CD4-positive, alpha-beta T cell (primary cell): ENCODE measurements around the gene BABAM2. TPM values are rescaled to one million over a fixed set of nuclear protein-coding genes. Genes with fewer than 3 reads are reported as not detected.

Experiments
- ATAC-seq: fragments of 200-7000 bp; cut with Tn5 transposase; one replicate; pipeline ENCODE4 v1.10.0; 2022; ENCODE audit warnings: mild to moderate bottlenecking; ENCODE audit not compliant: poor library complexity
- CTCF ChIA-PET: fragments of 350-600 bp; sonication (Branson Sonifier 250); formaldehyde crosslinking; loops from one replicate; lab custom pipeline; 2021; ENCODE audit warnings: antibody characterized with exemption, inconsistent platforms; lab: Charles Lee
- POLR2A ChIA-PET: fragments of 350-600 bp; sonication (Branson Sonifier 250); formaldehyde crosslinking; loops from one replicate; lab custom pipeline; 2021; ENCODE audit warnings: antibody characterized with exemption, inconsistent platforms; lab: Charles Lee
- DNase-seq, 14 experiments: peaks; one replicate each; pipeline ENCODE4 v3.0.0-alpha.2; 2013 to 2020; ENCODE audit warnings: mixed read lengths in 2 of 14
- H3K27ac ChIP-seq, 2 donors: one replicate each; pipeline versions ENCODE4 v1.5.1 to v1.7.0; 2013; ENCODE audit warnings: low read length in 2 of 2, low read depth in 1 of 2, mild to moderate bottlenecking in 1 of 2
- H3K27me3 ChIP-seq, 2 experiments: 1 replicate in 1 of 2; 2 replicates in 1 of 2; pipeline versions ENCODE4 v1.6.1 to v1.7.0; 2013; ENCODE audit warnings: low read length in 2 of 2, control low read depth in 1 of 2, mild to moderate bottlenecking in 1 of 2, moderate library complexity in 1 of 2; ENCODE audit not compliant: insufficient read depth in 2 of 2, control insufficient read depth in 1 of 2
- H3K36me3 ChIP-seq: one replicate; pipeline ENCODE4 v1.6.1; 2013; ENCODE audit warnings: low read length, control low read depth; ENCODE audit not compliant: insufficient read depth
- H3K4me1 ChIP-seq: one replicate; pipeline ENCODE4 v1.6.1; 2013; ENCODE audit warnings: low read length, control low read depth; ENCODE audit not compliant: insufficient read depth
- H3K4me3 ChIP-seq: one replicate; pipeline ENCODE4 v1.5.1; 2013; ENCODE audit warnings: mild to moderate bottlenecking, low read length, moderate library complexity
- H3K9me3 ChIP-seq, 2 experiments: 1 replicate in 1 of 2; 2 replicates in 1 of 2; pipeline versions ENCODE4 v1.6.1 to v1.7.0; 2013; ENCODE audit warnings: low read length in 2 of 2, mild to moderate bottlenecking in 2 of 2, control low read depth in 1 of 2, moderate library complexity in 1 of 2; ENCODE audit not compliant: control insufficient read depth in 1 of 2, insufficient read depth in 1 of 2
- H3K27ac Mint-ChIP-seq: one replicate; pipeline ENCODE4 v1.8.0; 2020; ENCODE audit warnings: mixed read lengths
- H3K27me3 Mint-ChIP-seq: one replicate; pipeline ENCODE4 v1.8.0; 2021; ENCODE audit warnings: mixed read lengths
- H3K36me3 Mint-ChIP-seq: one replicate; pipeline ENCODE4 v1.8.0; 2021; ENCODE audit warnings: low read depth, mixed read lengths
- H3K4me1 Mint-ChIP-seq: one replicate; pipeline ENCODE4 v1.8.0; 2021; ENCODE audit warnings: low read depth, mixed read lengths
- H3K4me3 Mint-ChIP-seq: one replicate; pipeline ENCODE4 v1.8.0; 2020; ENCODE audit warnings: mild to moderate bottlenecking, mixed read lengths
- H3K9me3 Mint-ChIP-seq: one replicate; pipeline ENCODE4 v1.8.0; 2020; ENCODE audit warnings: mixed read lengths
- CTCF ChIP-seq: fragments of 200-600 bp; IDR thresholded peaks from one replicate; pipeline ENCODE4 v1.8.0; 2022; ENCODE audit warnings: antibody characterized with exemption, mild to moderate bottlenecking
- intact Hi-C, 2 experiments: fragments of 100-400 bp; cut with DNase I in 1 of 2; cut with micrococcal nuclease in 1 of 2; formaldehyde crosslinking; loops; one replicate each; pipeline versions ENCODE4 v1.15.1 to v1.9.0; 2023 to 2025; cut with DNase I, micrococcal nuclease
- total RNA-seq, 174 experiments: library from RNA in 2 of 174; stranded (reverse) in 2 of 174; gene quantifications; one replicate each; pipeline ENCODE4 v1.2.3 and lab custom pipeline; 2021 to 2026

BABAM2 gene
- total RNA-seq, 2 experiments from 2014 or later, result 29.2 to 32.8 TPM

GRCh38 chr2:27956888-27957287 is 66.4 kb downstream of the BABAM2 start:
- Histone ChIP-seq H3K27ac (no peak overlapping the region), H3K27me3 (no peaks in the 10 kb centered on the region), H3K9me3 (no peaks in the 10 kb centered on the region), H3K4me3 (no peak overlapping the region), H3K36me3 (no peaks in the 10 kb centered on the region), H3K4me1 (peaks cover 22% of the 10 kb centered on the region)
- peaks cover 81% of the 10 kb centered on the region for H3K4me1 Mint-ChIP-seq
- peak in 2 of 14 experiments; percentile 21 to 42 for DNase-seq
- ChIA-PET CTCF (no interaction called here), POLR2A (no interaction called here)
- TF ChIP-seq CTCF, result no peak
- no peaks in the 10 kb centered on the region for H3K27me3 Mint-ChIP-seq
- intact Hi-C loops, result no loop called here
- H3K4me3 Mint-ChIP-seq, result no peak overlapping the region
- H3K36me3 Mint-ChIP-seq, result no peaks in the 10 kb centered on the region
- no peak overlapping the region for H3K27ac Mint-ChIP-seq
- H3K9me3 Mint-ChIP-seq, result no peaks in the 10 kb centered on the region
- no peak for ATAC-seq

- CTCF ChIA-PET, result no interaction called here
- TF ChIP-seq CTCF, result no peak
- intact Hi-C loops, result no loop called here
- no peak for DNase-seq
- Histone ChIP-seq H3K36me3 (no peaks in the 10 kb centered on the region), H3K4me3 (no peak overlapping the region), H3K4me1 (peaks cover 22% of the 10 kb centered on the region), H3K27ac (no peak overlapping the region), H3K9me3 (no peaks in the 10 kb centered on the region), H3K27me3 (no peaks in the 10 kb centered on the region)
- no peak for ATAC-seq
- H3K4me1 Mint-ChIP-seq, result peaks cover 65% of the 10 kb centered on the region
- no peaks in the 10 kb centered on the region for H3K36me3 Mint-ChIP-seq
- H3K27ac Mint-ChIP-seq, result no peak overlapping the region
- H3K4me3 Mint-ChIP-seq, result no peak overlapping the region
- POLR2A ChIA-PET, result interaction anchor here (0.5 kb wide), 1 partner anchor 92 kb away, joined by 3 read pairs; no protein-coding TSS in a partner anchor
- no peaks in the 10 kb centered on the region for H3K27me3 Mint-ChIP-seq
- H3K9me3 Mint-ChIP-seq, result no peaks in the 10 kb centered on the region
These were observed 68.3 kb downstream of the BABAM2 start for GRCh38 chr2:27958711-27959378.

DNA sequence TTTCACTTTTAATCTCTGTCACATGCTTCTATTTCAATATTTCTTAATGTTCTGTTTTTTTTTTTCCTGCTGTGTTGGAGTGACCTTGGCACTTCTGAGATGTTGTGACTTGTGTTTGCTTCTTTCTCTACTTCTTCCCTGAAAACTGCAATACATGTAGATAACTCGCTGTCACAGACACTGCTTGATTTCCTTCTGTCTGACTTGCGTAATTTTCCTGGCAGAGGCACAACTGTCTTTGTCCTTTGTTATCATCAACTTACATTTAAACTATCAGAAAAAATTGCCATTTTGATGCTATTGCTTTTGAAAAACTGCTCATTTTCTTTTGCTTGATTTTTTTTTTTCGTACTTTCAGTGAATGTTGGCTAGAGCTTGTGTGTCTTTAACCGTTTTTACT is 69.0 kb downstream of the BABAM2 start:
- no peak overlapping the region for H3K4me3 ChIP-seq
- no peaks in the 10 kb centered on the region for H3K27me3 ChIP-seq
- ChIA-PET CTCF (no interaction called here), POLR2A (interaction anchor here (0.5 kb wide), 1 partner anchor 92 kb away, joined by 3 read pairs; no protein-coding TSS in a partner anchor)
- ATAC-seq (no peak), DNase-seq (no peak)
- Mint-ChIP-seq H3K9me3 (no peaks in the 10 kb centered on the region), H3K27me3 (no peaks in the 10 kb centered on the region), H3K4me1 (peaks cover 62% of the 10 kb centered on the region), H3K27ac (no peak overlapping the region), H3K36me3 (no peaks in the 10 kb centered on the region), H3K4me3 (no peak overlapping the region)
- peaks cover 17% of the 10 kb centered on the region for H3K4me1 ChIP-seq
- TF ChIP-seq CTCF, result no peak
- H3K9me3 ChIP-seq, result no peaks in the 10 kb centered on the region
- H3K27ac ChIP-seq, result no peak overlapping the region
- H3K36me3 ChIP-seq, result no peaks in the 10 kb centered on the region
- intact Hi-C loops, result no loop called here
